SK-N-SH (cell line): ENCODE results near the gene BOC. TPM values are rescaled to one million over a fixed set of nuclear protein-coding genes. Genes with fewer than 3 reads are reported as not detected.

Experiments used
- CTCF ChIA-PET: fragments of 300-600, 350-600 bp; formaldehyde crosslinking; extraction: SDS; loops from one replicate; lab custom pipeline; 2021; lab: Yijun Ruan, JAX
- POLR2A ChIA-PET: fragments of 350-600 bp; sonication (Branson Sonifier 250); formaldehyde crosslinking; extraction: SDS; loops from one replicate; lab custom pipeline; 2020; ENCODE audit warnings: antibody characterized with exemption, inconsistent platforms; lab: Yijun Ruan, JAX
- DNase-seq: peaks from one replicate; pipeline ENCODE4 v3.0.0; 2012
- H2AFZ ChIP-seq: fragments of 200-600 bp; sonication (generic); 2 replicates; pipeline ENCODE4 v1.8.1; 2016; ENCODE audit warnings: antibody characterized with exemption, mild to moderate bottlenecking, low read depth
- H3F3A ChIP-seq: fragments of 200-600 bp; sonication (generic); replicated peaks from 2 replicates; pipeline ENCODE3; 2016; ENCODE audit warnings: antibody characterized with exemption, mild to moderate bottlenecking; ENCODE audit not compliant: insufficient read depth
- H3K27ac ChIP-seq, 2 experiments: fragments of 200-500 bp in 1 of 2; fragments of 200-600 bp in 1 of 2; sonication (Bioruptor generic) in 1 of 2; sonication (generic), shearing (Covaris generic) in 1 of 2; 2 replicates each; pipeline versions ENCODE4 v1.5.1 to v1.6.1; 2014 to 2016; ENCODE audit warnings: low read depth in 2 of 2, inconsistent platforms in 1 of 2, low read length in 1 of 2, mild to moderate bottlenecking in 1 of 2, mixed read lengths in 1 of 2
- H3K27me3 ChIP-seq: fragments of 200-600 bp; sonication (generic), shearing (Covaris generic); 2 replicates; pipeline ENCODE4 v1.6.1; 2016; ENCODE audit warnings: mixed run types; ENCODE audit not compliant: insufficient read depth
- H3K36me3 ChIP-seq, 2 experiments: fragments of 200-500 bp in 1 of 2; fragments of 200-600 bp in 1 of 2; sonication (Bioruptor generic) in 1 of 2; sonication (generic) in 1 of 2; replicated peaks in 1 of 2; 2 replicates each; pipeline versions ENCODE3 to v1.5.1; 2014 to 2016; ENCODE audit warnings: low read length in 1 of 2, mild to moderate bottlenecking in 1 of 2; ENCODE audit not compliant: insufficient read depth in 2 of 2, control insufficient read depth in 1 of 2
- H3K4me1 ChIP-seq, 2 experiments: fragments of 200-500 bp in 1 of 2; fragments of 200-600 bp in 1 of 2; sonication (Bioruptor generic) in 1 of 2; sonication (generic), shearing (Covaris generic) in 1 of 2; 2 replicates each; pipeline versions ENCODE4 v1.5.1 to v1.6.1; 2014 to 2016; ENCODE audit warnings: low read depth in 1 of 2, low read length in 1 of 2, mixed run types in 1 of 2; ENCODE audit not compliant: insufficient read depth in 2 of 2, control insufficient read depth in 1 of 2
- H3K4me2 ChIP-seq: fragments of 200-600 bp; sonication (generic), shearing (Covaris generic); 2 replicates; pipeline ENCODE4 v1.6.1; 2017; ENCODE audit warnings: mixed run types
- H3K4me3 ChIP-seq, 2 experiments: fragments of 200-500 bp in 1 of 2; fragments of 200-600 bp in 1 of 2; sonication (Bioruptor generic) in 1 of 2; sonication (generic), shearing (Covaris generic) in 1 of 2; 2 replicates each; pipeline versions ENCODE4 v1.5.1 to v1.8.1; 2014 to 2016; ENCODE audit warnings: low read depth in 2 of 2, inconsistent platforms in 1 of 2, low read length in 1 of 2, mild to moderate bottlenecking in 1 of 2, mixed read lengths in 1 of 2, moderate library complexity in 1 of 2
- H3K79me2 ChIP-seq: fragments of 200-600 bp; sonication (generic); 2 replicates; pipeline ENCODE4 v1.8.1; 2017; ENCODE audit warnings: mild to moderate bottlenecking; ENCODE audit not compliant: insufficient read depth
- H3K9ac ChIP-seq: fragments of 200-600 bp; sonication (generic); 2 replicates; pipeline ENCODE4 v1.6.1; 2017; ENCODE audit warnings: mixed run types
- H3K9me2 ChIP-seq: fragments of 200-600 bp; sonication (generic); 2 replicates; pipeline ENCODE4 v1.6.1; 2017; ENCODE audit warnings: mixed run types
- H3K9me3 ChIP-seq: fragments of 200-600 bp; sonication (generic); 2 replicates; pipeline ENCODE4 v1.6.1; 2017; ENCODE audit warnings: mixed run types, mild to moderate bottlenecking, moderate library complexity
- H4K20me1 ChIP-seq: fragments of 200-600 bp; sonication (generic); 2 replicates; pipeline ENCODE4 v1.6.1; 2017; ENCODE audit warnings: mild to moderate bottlenecking, mixed run types; ENCODE audit not compliant: insufficient read depth
- CHD2 ChIP-seq: fragments of 150-350 bp; IDR thresholded peaks from 2 replicates; pipeline ENCODE4 v1.6.1; 2018; ENCODE audit warnings: low read length; ENCODE audit not compliant: partially characterized antibody
- FOSL2 ChIP-seq: IDR thresholded peaks from 2 replicates; pipeline ENCODE4 v1.4.0; 2012; ENCODE audit warnings: low read depth, mild to moderate bottlenecking, moderate library complexity, borderline replicate concordance
- FOXM1 ChIP-seq: IDR thresholded peaks from 2 replicates; pipeline ENCODE4 v1.4.0; 2012; ENCODE audit warnings: low read depth, mild to moderate bottlenecking
- GATA2 ChIP-seq: sonication (generic); formaldehyde crosslinking; IDR thresholded peaks from 2 replicates; pipeline ENCODE4 v1.5.0; 2020; ENCODE audit warnings: mild to moderate bottlenecking, missing genetic modification reagents
- NFIC ChIP-seq: IDR thresholded peaks from 2 replicates; pipeline ENCODE4 v1.4.0; 2012; ENCODE audit warnings: borderline replicate concordance
- POLR2AphosphoS5 ChIP-seq: IDR thresholded peaks from 2 replicates; pipeline ENCODE4 v1.6.1; 2012; ENCODE audit warnings: low read depth, low read length
- RAD21 ChIP-seq: IDR thresholded peaks from 2 replicates; pipeline ENCODE4 v1.6.1; 2012; ENCODE audit warnings: mild to moderate bottlenecking, low read length
- RFX5 ChIP-seq: IDR thresholded peaks from 2 replicates; pipeline ENCODE4 v1.6.1; 2012; ENCODE audit warnings: mild to moderate bottlenecking, improper control_type of control experiment, low read length
- SIN3A ChIP-seq: IDR thresholded peaks from 2 replicates; pipeline ENCODE4 v1.6.1; 2012; ENCODE audit warnings: low read depth, mild to moderate bottlenecking, low read length, moderate library complexity, borderline replicate concordance
- WGBS: methylation state at CpG from one replicate; pipeline ENCODE4 v1.1.6; 2017; ENCODE audit warnings: low lambda C conversion rate; 5-methylcytosine and 5-hydroxymethylcytosine counted together
- polyA plus RNA-seq, 3 experiments: library from polyadenylated mRNA; depleted of rRNA; stranded (reverse); fragments of >200 nt; gene quantifications; 2 replicates each; pipeline ENCODE4 v1.2.3, GENCODE V29; 2012
- TF ChIP-seq, protein P1 (sequence below): fragments of 200-600 bp; sonication (generic); IDR thresholded peaks from 2 replicates; pipeline ENCODE4 v1.6.1; 2017; ENCODE audit warnings: antibody characterized with exemption, mild to moderate bottlenecking, moderate library complexity
- TF ChIP-seq, protein P2 (sequence below): IDR thresholded peaks from 2 replicates; pipeline ENCODE4 v1.6.1; 2012; ENCODE audit warnings: mild to moderate bottlenecking, low read depth, low read length, moderate library complexity
- TF ChIP-seq, protein P3 (sequence below): IDR thresholded peaks from 2 replicates; pipeline ENCODE4 v1.4.0; 2012; ENCODE audit warnings: low read depth, borderline replicate concordance
- TF ChIP-seq, protein P4 (sequence below): IDR thresholded peaks from 2 replicates; pipeline ENCODE4; 2012

BOC gene
- polyA plus RNA-seq, 1 of the 3 experiments (the other 2 are of a cell fraction) = 6.6 TPM

DNA sequence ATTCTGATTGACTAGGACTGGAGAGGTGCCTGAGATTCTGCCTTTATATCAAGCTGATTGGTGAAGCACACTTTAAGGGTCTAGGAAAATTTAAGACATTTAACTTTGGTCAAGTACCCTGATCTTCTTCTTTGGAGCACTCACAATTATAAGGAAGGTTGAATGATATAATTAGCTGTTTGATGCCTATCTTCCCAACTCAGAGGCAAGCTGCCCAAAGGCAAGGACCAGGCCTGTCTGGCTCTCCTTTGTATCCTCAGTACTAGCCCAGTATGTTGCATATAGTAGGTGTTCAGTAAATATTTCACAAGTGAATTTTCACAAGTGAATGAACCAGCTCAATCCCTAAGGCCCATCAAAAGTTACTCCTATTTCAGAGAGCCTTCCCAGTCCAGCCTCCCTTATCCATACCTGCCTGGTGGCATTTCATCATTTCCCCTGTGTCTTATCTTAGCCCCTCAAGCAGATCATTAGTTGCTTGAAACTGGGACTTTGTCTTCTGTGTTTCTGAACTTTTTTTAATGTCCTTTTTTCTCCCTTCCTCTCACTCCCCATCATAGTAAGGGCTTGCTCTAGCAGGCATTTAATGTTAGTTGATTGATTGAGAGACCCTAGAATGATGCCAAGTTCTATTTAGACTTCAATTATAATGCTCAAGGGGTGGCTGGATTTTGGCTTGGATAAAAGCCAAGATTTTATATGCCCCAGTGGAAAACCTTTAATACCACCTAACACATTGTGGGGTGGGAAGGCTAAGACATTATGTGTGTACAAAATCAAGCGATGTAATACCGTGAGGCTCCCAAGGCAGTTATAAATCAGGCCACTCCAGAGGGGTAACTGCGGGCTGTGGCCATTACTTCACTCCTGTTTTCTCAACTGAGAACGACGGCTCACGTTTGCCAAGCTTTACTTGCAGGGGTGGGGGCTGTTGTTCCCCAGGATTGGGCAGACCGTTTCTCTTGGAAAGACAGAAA lies 43.2 kb upstream of the BOC start:
- Histone ChIP-seq H3K4me3 (no peak overlapping the region), H2AFZ (no peak overlapping the region), H3K9me2 (no peaks in the 10 kb centered on the region), H3K79me2 (no peaks in the 10 kb centered on the region), H3K9me3 (no peaks in the 10 kb centered on the region), H4K20me1 (no peaks in the 10 kb centered on the region), H3K4me2 (peak overlapping the region; percentile 80; the same call in 1 of the 2 replicates), H3K27me3 (no peaks in the 10 kb centered on the region), H3K27ac (peak overlapping the region; percentile 80 to 95; a peak in 3 of 4 replicates), H3K4me1 (peaks cover 12 to 57% of the 10 kb centered on the region in 2 experiments; a peak in 3 of 4 replicates), H3K9ac (no peak overlapping the region), H3F3A (peaks cover 5% of the 10 kb centered on the region), H3K36me3 (no peaks in the 10 kb centered on the region)
- no peak for DNase-seq
- TF ChIP-seq CHD2 (no peak), FOSL2 (no peak), SIN3A (no peak), GATA2 (CRISPR knock-in tag) (no peak; the same call in 1 of the 2 replicates), FOXM1 (no peak), RAD21 (no peak), RFX5 (no peak), NFIC (no peak), POLR2AphosphoS5 (no peak)
- TF ChIP-seq, protein P1, sequence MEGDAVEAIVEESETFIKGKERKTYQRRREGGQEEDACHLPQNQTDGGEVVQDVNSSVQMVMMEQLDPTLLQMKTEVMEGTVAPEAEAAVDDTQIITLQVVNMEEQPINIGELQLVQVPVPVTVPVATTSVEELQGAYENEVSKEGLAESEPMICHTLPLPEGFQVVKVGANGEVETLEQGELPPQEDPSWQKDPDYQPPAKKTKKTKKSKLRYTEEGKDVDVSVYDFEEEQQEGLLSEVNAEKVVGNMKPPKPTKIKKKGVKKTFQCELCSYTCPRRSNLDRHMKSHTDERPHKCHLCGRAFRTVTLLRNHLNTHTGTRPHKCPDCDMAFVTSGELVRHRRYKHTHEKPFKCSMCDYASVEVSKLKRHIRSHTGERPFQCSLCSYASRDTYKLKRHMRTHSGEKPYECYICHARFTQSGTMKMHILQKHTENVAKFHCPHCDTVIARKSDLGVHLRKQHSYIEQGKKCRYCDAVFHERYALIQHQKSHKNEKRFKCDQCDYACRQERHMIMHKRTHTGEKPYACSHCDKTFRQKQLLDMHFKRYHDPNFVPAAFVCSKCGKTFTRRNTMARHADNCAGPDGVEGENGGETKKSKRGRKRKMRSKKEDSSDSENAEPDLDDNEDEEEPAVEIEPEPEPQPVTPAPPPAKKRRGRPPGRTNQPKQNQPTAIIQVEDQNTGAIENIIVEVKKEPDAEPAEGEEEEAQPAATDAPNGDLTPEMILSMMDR = no peak
- TF ChIP-seq, protein P2, sequence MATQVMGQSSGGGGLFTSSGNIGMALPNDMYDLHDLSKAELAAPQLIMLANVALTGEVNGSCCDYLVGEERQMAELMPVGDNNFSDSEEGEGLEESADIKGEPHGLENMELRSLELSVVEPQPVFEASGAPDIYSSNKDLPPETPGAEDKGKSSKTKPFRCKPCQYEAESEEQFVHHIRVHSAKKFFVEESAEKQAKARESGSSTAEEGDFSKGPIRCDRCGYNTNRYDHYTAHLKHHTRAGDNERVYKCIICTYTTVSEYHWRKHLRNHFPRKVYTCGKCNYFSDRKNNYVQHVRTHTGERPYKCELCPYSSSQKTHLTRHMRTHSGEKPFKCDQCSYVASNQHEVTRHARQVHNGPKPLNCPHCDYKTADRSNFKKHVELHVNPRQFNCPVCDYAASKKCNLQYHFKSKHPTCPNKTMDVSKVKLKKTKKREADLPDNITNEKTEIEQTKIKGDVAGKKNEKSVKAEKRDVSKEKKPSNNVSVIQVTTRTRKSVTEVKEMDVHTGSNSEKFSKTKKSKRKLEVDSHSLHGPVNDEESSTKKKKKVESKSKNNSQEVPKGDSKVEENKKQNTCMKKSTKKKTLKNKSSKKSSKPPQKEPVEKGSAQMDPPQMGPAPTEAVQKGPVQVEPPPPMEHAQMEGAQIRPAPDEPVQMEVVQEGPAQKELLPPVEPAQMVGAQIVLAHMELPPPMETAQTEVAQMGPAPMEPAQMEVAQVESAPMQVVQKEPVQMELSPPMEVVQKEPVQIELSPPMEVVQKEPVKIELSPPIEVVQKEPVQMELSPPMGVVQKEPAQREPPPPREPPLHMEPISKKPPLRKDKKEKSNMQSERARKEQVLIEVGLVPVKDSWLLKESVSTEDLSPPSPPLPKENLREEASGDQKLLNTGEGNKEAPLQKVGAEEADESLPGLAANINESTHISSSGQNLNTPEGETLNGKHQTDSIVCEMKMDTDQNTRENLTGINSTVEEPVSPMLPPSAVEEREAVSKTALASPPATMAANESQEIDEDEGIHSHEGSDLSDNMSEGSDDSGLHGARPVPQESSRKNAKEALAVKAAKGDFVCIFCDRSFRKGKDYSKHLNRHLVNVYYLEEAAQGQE = no peak
- TF ChIP-seq, protein P3, sequence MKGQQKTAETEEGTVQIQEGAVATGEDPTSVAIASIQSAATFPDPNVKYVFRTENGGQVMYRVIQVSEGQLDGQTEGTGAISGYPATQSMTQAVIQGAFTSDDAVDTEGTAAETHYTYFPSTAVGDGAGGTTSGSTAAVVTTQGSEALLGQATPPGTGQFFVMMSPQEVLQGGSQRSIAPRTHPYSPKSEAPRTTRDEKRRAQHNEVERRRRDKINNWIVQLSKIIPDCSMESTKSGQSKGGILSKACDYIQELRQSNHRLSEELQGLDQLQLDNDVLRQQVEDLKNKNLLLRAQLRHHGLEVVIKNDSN = no peak
- TF ChIP-seq, protein P4, sequence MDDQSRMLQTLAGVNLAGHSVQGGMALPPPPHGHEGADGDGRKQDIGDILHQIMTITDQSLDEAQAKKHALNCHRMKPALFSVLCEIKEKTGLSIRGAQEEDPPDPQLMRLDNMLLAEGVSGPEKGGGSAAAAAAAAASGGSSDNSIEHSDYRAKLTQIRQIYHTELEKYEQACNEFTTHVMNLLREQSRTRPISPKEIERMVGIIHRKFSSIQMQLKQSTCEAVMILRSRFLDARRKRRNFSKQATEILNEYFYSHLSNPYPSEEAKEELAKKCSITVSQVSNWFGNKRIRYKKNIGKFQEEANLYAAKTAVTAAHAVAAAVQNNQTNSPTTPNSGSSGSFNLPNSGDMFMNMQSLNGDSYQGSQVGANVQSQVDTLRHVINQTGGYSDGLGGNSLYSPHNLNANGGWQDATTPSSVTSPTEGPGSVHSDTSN = no peak
- ChIA-PET POLR2A (interaction anchor here (0.6 to 3.3 kb wide), 4 partner anchors 17 to 42 kb away, joined by 3 to 18 read pairs (median 3); no protein-coding TSS in a partner anchor), CTCF (interaction anchor here (0.9 to 2.6 kb wide), 3 partner anchors 22 to 121 kb away, joined by 3 to 13 read pairs (median 7); no protein-coding TSS in a partner anchor)
- WGBS = 65% methylated on average over 4 of the region's 7 CpGs
